Measurements from ENCODE around the gene FAM200A. TPM values are rescaled to one million over a fixed set of nuclear protein-coding genes. Genes with fewer than 3 reads are reported as not detected.

The FAM200A gene
- total RNA-seq, 1 experiment from 2014 or later, result 6.9 TPM

GRCh38 chr7:99531354-99531765 lies 20.6 kb downstream of the FAM200A start:
- no peaks in the 10 kb centered on the region for H3K9me2 ChIP-seq (ENCODE audit: insufficient read depth)
- no peaks in the 10 kb centered on the region for H3K4me1 ChIP-seq (replicated peaks; ENCODE audit: insufficient read depth)
- no peak overlapping the region for H3K27ac ChIP-seq
- peak overlapping the region; percentile 29; the same call in 1 of the 2 replicates for H3K4me3 ChIP-seq
- H3K79me2 ChIP-seq (ENCODE audit: low read depth), result no peaks in the 10 kb centered on the region
- ChIA-PET CTCF (no interaction called here), POLR2A (ENCODE audit: unreplicated experiment) (no interaction called here)
- DNase-seq, result no peak
- intact Hi-C loops (cut with micrococcal nuclease; ENCODE audit: unreplicated experiment), result no loop called here
- H4K20me1 ChIP-seq (ENCODE audit: insufficient read depth), result no peaks in the 10 kb centered on the region
- peaks cover 55% of the 10 kb centered on the region for H3K9me3 ChIP-seq (ENCODE audit: insufficient read depth, low read depth)
- H3K36me3 ChIP-seq (ENCODE audit: low read depth), result peaks cover 48% of the 10 kb centered on the region
- H3F3A ChIP-seq (ENCODE audit: insufficient read depth, low read depth), result no peaks in the 10 kb centered on the region
- H3K27me3 ChIP-seq (ENCODE audit: insufficient read depth, low read depth), result no peaks in the 10 kb centered on the region
- no peak for TF ChIP-seq EZH2 (IDR thresholded peaks at IDR 0.05; ENCODE audit: low read depth)
- TF ChIP-seq, protein P1, sequence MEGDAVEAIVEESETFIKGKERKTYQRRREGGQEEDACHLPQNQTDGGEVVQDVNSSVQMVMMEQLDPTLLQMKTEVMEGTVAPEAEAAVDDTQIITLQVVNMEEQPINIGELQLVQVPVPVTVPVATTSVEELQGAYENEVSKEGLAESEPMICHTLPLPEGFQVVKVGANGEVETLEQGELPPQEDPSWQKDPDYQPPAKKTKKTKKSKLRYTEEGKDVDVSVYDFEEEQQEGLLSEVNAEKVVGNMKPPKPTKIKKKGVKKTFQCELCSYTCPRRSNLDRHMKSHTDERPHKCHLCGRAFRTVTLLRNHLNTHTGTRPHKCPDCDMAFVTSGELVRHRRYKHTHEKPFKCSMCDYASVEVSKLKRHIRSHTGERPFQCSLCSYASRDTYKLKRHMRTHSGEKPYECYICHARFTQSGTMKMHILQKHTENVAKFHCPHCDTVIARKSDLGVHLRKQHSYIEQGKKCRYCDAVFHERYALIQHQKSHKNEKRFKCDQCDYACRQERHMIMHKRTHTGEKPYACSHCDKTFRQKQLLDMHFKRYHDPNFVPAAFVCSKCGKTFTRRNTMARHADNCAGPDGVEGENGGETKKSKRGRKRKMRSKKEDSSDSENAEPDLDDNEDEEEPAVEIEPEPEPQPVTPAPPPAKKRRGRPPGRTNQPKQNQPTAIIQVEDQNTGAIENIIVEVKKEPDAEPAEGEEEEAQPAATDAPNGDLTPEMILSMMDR (conservative IDR thresholded peaks at IDR 0.05), result no peak
- H2AFZ ChIP-seq, result no peak overlapping the region
- BruUV-seq (replicated peaks), result no TSS peak
- H3K4me2 ChIP-seq, result no peak overlapping the region

- Histone ChIP-seq H3F3A (ENCODE audit: insufficient read depth, low read depth) (no peaks in the 10 kb centered on the region), H3K79me2 (ENCODE audit: low read depth) (no peaks in the 10 kb centered on the region), H4K20me1 (ENCODE audit: insufficient read depth) (no peaks in the 10 kb centered on the region), H3K9me2 (ENCODE audit: insufficient read depth) (no peaks in the 10 kb centered on the region), H3K4me2 (no peak overlapping the region), H3K4me3 (no peak overlapping the region), H3K4me1 (replicated peaks; ENCODE audit: insufficient read depth) (no peaks in the 10 kb centered on the region), H2AFZ (no peak overlapping the region), H3K36me3 (ENCODE audit: low read depth) (peaks cover 33% of the 10 kb centered on the region), H3K9me3 (ENCODE audit: insufficient read depth, low read depth) (peaks cover 25% of the 10 kb centered on the region), H3K27me3 (ENCODE audit: insufficient read depth, low read depth) (no peaks in the 10 kb centered on the region), H3K27ac (no peak overlapping the region)
- no peak for TF ChIP-seq EZH2 (IDR thresholded peaks at IDR 0.05; ENCODE audit: low read depth)
- TF ChIP-seq, protein P1 (conservative IDR thresholded peaks at IDR 0.05), result peak; percentile 47; the same call in 1 of the 2 replicates
- ChIA-PET CTCF (interaction anchor here (0.6 kb wide), 2 partner anchors 86 to 126 kb away, joined by 3 to 4 read pairs; no protein-coding TSS in a partner anchor), POLR2A (ENCODE audit: unreplicated experiment) (no interaction called here)
- BruUV-seq (replicated peaks), result no TSS peak
- intact Hi-C loops (cut with micrococcal nuclease; ENCODE audit: unreplicated experiment), result no loop called here
- DNase-seq, result no peak
Observed at GRCh38 chr7:99525713-99526440, 26.0 kb downstream of the FAM200A start.

DNA sequence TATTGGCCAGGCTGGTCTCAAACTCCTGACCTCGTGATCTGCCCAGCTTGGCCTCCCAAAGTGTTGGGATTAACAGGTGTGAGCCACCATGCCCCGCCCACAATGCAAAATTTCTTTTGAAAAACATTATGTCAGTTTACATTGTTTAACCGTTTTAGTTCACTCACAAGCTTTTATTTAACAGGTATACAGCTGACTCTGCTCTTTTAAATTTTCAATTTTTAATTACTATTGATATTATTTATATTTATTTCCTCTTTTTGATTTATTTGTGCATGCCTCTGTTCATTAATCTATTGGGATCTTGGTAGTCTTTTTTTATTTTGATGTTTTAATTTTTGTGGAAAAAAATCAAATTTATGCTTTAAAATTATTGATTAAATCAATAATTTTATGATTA lies 30.5 kb downstream of the FAM200A start:
- Histone ChIP-seq H2AFZ (no peak overlapping the region), H3K27me3 (ENCODE audit: insufficient read depth, low read depth) (no peaks in the 10 kb centered on the region), H4K20me1 (ENCODE audit: insufficient read depth) (no peaks in the 10 kb centered on the region), H3K9me2 (ENCODE audit: insufficient read depth) (no peaks in the 10 kb centered on the region), H3K9me3 (ENCODE audit: insufficient read depth, low read depth) (no peaks in the 10 kb centered on the region), H3K4me3 (no peak overlapping the region), H3K36me3 (ENCODE audit: low read depth) (peaks cover 9% of the 10 kb centered on the region), H3F3A (ENCODE audit: insufficient read depth, low read depth) (0 out of 2 replicates have a peak, but pooled peaks cover 5% of the 10 kb centered on the region), H3K4me1 (replicated peaks; ENCODE audit: insufficient read depth) (no peaks in the 10 kb centered on the region), H3K79me2 (ENCODE audit: low read depth) (no peaks in the 10 kb centered on the region), H3K27ac (no peak overlapping the region), H3K4me2 (no peak overlapping the region)
- TF ChIP-seq, protein P1 (conservative IDR thresholded peaks at IDR 0.05), result no peak
- no peak for TF ChIP-seq EZH2 (IDR thresholded peaks at IDR 0.05; ENCODE audit: low read depth)
- ChIA-PET CTCF (no interaction called here), POLR2A (ENCODE audit: unreplicated experiment) (interaction anchor here (0.6 to 0.7 kb wide), 3 partner anchors 56 to 559 kb away, joined by 4 to 6 read pairs (median 6); no protein-coding TSS in a partner anchor)
- DNase-seq, result no peak
- no TSS peak for BruUV-seq (replicated peaks)
- intact Hi-C loops (cut with micrococcal nuclease; ENCODE audit: unreplicated experiment), result no loop called here

Data from PC-9 (cell line).